SK-N-SH treated with all-trans-retinoic acid at 6 μM for 48 hours (cell line): Measurements from ENCODE around the gene SP100.

ENCODE experiments used
- ARNTL ChIP-seq: fragments of 450-650 bp; formaldehyde crosslinking; IDR thresholded peaks from 2 replicates; pipeline ENCODE4 v1.5.0; 2020; ENCODE audit warnings: low read depth, mild to moderate bottlenecking, moderate library complexity, borderline replicate concordance
- GLIS3 ChIP-seq: fragments of 250-450 bp; sonication (Bioruptor Pico); IDR thresholded peaks from 2 replicates; pipeline ENCODE4 v1.5.0; 2020; ENCODE audit warnings: mild to moderate bottlenecking, moderate library complexity
- PPARA ChIP-seq: fragments of 250-450 bp; sonication (Bioruptor Pico); IDR thresholded peaks from 2 replicates; pipeline ENCODE4 v1.5.0; 2020; ENCODE audit warnings: mild to moderate bottlenecking, borderline replicate concordance
- RARB ChIP-seq: fragments of 250-450 bp; sonication (Bioruptor Pico); IDR thresholded peaks from 2 replicates; pipeline ENCODE4 v1.8.0; 2021; ENCODE audit warnings: mild to moderate bottlenecking, moderate library complexity
- SNAI2 ChIP-seq: fragments of 250-450 bp; sonication (Bioruptor Pico); IDR thresholded peaks from 2 replicates; pipeline ENCODE4 v1.5.0; 2020; ENCODE audit warnings: mild to moderate bottlenecking, moderate library complexity
- TCF4 ChIP-seq: fragments of 250-450 bp; sonication (Bioruptor Pico); IDR thresholded peaks from 2 replicates; pipeline ENCODE4 v1.8.0; 2021; ENCODE audit warnings: mild to moderate bottlenecking, moderate library complexity, borderline replicate concordance
- TF ChIP-seq, protein P1 (sequence below): fragments of 250-450 bp; sonication (Bioruptor Pico); IDR thresholded peaks from 2 replicates; pipeline ENCODE4 v1.8.0; 2020; ENCODE audit warnings: mild to moderate bottlenecking, moderate library complexity, borderline replicate concordance
- TF ChIP-seq, protein P2 (sequence below): fragments of 250-450 bp; sonication (Bioruptor Pico); IDR thresholded peaks from 2 replicates; pipeline ENCODE4 v1.5.1; 2021; ENCODE audit warnings: mild to moderate bottlenecking, moderate library complexity
- TF ChIP-seq, protein P3 (sequence below): fragments of 250-450 bp; sonication (Bioruptor Pico); IDR thresholded peaks from 2 replicates; pipeline ENCODE4 v1.5.1; 2020; ENCODE audit warnings: low read depth, mild to moderate bottlenecking, moderate library complexity

DNA sequence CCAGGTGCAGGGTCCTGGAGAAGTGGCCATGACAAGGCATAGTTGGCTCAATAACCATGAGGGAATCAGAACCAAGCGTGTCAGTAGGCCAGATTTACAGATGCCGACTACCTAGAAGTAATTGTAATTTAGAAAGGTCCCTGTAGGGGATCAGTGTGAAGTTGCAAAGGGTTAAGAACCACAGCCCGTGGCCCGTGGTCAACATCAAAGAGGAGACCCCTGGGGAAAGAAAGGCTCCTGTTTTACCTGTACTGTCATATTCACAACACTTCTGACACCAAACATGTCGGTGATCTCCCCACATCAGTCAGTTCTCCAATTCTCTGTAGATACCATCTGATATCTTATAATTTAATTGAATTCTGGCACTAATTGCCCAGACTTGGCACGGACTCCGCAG lies 31.0 kb downstream of the SP100 start:
- no peak for TF ChIP-seq SNAI2
- TF ChIP-seq PPARA (CRISPR knock-in tag): no peak
- no peak for TF ChIP-seq RARB (CRISPR knock-in tag)
- no peak for TF ChIP-seq TCF4 (CRISPR knock-in tag)
- no peak for TF ChIP-seq ARNTL (CRISPR knock-in tag)
- TF ChIP-seq, protein P1, sequence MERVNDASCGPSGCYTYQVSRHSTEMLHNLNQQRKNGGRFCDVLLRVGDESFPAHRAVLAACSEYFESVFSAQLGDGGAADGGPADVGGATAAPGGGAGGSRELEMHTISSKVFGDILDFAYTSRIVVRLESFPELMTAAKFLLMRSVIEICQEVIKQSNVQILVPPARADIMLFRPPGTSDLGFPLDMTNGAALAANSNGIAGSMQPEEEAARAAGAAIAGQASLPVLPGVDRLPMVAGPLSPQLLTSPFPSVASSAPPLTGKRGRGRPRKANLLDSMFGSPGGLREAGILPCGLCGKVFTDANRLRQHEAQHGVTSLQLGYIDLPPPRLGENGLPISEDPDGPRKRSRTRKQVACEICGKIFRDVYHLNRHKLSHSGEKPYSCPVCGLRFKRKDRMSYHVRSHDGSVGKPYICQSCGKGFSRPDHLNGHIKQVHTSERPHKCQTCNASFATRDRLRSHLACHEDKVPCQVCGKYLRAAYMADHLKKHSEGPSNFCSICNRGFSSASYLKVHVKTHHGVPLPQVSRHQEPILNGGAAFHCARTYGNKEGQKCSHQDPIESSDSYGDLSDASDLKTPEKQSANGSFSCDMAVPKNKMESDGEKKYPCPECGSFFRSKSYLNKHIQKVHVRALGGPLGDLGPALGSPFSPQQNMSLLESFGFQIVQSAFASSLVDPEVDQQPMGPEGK: no peak
- TF ChIP-seq, protein P2, sequence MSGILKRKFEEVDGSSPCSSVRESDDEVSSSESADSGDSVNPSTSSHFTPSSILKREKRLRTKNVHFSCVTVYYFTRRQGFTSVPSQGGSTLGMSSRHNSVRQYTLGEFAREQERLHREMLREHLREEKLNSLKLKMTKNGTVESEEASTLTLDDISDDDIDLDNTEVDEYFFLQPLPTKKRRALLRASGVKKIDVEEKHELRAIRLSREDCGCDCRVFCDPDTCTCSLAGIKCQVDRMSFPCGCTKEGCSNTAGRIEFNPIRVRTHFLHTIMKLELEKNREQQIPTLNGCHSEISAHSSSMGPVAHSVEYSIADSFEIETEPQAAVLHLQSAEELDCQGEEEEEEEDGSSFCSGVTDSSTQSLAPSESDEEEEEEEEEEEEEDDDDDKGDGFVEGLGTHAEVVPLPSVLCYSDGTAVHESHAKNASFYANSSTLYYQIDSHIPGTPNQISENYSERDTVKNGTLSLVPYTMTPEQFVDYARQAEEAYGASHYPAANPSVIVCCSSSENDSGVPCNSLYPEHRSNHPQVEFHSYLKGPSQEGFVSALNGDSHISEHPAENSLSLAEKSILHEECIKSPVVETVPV: no peak
- no peak for TF ChIP-seq GLIS3 (CRISPR knock-in tag)
- TF ChIP-seq, protein P3, sequence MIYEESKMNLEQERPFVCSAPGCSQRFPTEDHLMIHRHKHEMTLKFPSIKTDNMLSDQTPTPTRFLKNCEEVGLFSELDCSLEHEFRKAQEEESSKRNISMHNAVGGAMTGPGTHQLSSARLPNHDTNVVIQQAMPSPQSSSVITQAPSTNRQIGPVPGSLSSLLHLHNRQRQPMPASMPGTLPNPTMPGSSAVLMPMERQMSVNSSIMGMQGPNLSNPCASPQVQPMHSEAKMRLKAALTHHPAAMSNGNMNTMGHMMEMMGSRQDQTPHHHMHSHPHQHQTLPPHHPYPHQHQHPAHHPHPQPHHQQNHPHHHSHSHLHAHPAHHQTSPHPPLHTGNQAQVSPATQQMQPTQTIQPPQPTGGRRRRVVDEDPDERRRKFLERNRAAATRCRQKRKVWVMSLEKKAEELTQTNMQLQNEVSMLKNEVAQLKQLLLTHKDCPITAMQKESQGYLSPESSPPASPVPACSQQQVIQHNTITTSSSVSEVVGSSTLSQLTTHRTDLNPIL: no peak
